H1 (cell line): ENCODE measurements around the gene PPBP. TPM values are rescaled to one million over a fixed set of nuclear protein-coding genes. Genes with fewer than 3 reads are reported as not detected.

ENCODE experiments used
- CTCF ChIA-PET: fragments of 300-600 bp; sonication (Branson Sonifier 250); formaldehyde crosslinking; loops from one replicate; lab custom pipeline; 2021; ENCODE audit not compliant: partially characterized antibody; lab: Charles Lee
- POLR2A ChIA-PET: fragments of 300-600 bp; sonication (Branson Sonifier 250); formaldehyde crosslinking; loops from one replicate; lab custom pipeline; 2021; ENCODE audit warnings: inconsistent platforms; ENCODE audit not compliant: partially characterized antibody; lab: Charles Lee
- DNase-seq, 2 experiments: peaks; one replicate each; pipeline versions ENCODE4 v3.0.0 to v3.0.0-alpha.2; 2010 to 2022; ENCODE audit warnings: low spot score in 2 of 2, low read depth in 1 of 2, mixed read lengths in 1 of 2
- FAIRE-seq: peaks from 2 replicates; lab custom pipeline; 2011; peaks lifted over from hg19 to GRCh38; lab: Jason Lieb, UNC
- H2AFZ ChIP-seq: 2 replicates; pipeline ENCODE4 v1.8.1; 2012; ENCODE audit warnings: low read length, inconsistent platforms
- H2AK5ac ChIP-seq: 2 replicates; pipeline ENCODE4 v1.6.1; 2013; ENCODE audit warnings: low read depth, low read length
- H2BK120ac ChIP-seq: replicated peaks from 2 replicates; pipeline ENCODE3; 2013; ENCODE audit warnings: low read depth, low read length, inconsistent platforms
- H2BK12ac ChIP-seq: 2 replicates; pipeline ENCODE4 v1.6.1; 2013; ENCODE audit warnings: low read depth, low read length
- H2BK15ac ChIP-seq: 2 replicates; pipeline ENCODE4 v1.6.1; 2013; ENCODE audit warnings: low read length
- H2BK20ac ChIP-seq: 2 replicates; pipeline ENCODE4 v1.6.1; 2013; ENCODE audit warnings: low read length
- H2BK5ac ChIP-seq: 2 replicates; pipeline ENCODE4 v1.6.1; 2013; ENCODE audit warnings: low read depth, low read length
- H3K14ac ChIP-seq: 2 replicates; pipeline ENCODE4 v1.6.1; 2013; ENCODE audit warnings: inconsistent platforms; ENCODE audit not compliant: insufficient read length
- H3K18ac ChIP-seq: 2 replicates; pipeline ENCODE4 v1.6.1; 2013; ENCODE audit warnings: low read length; ENCODE audit errors: extremely low read depth
- H3K23ac ChIP-seq: 2 replicates; pipeline ENCODE4 v1.6.1; 2013; ENCODE audit warnings: inconsistent platforms; ENCODE audit not compliant: insufficient read length
- H3K23me2 ChIP-seq: 2 replicates; pipeline ENCODE4 v1.6.1; 2013; ENCODE audit warnings: low read depth, low read length
- H3K27ac ChIP-seq: 2 replicates; pipeline ENCODE4 v1.6.1; 2011; ENCODE audit warnings: low read depth, low read length, inconsistent platforms
- H3K27me3 ChIP-seq, 4 experiments: replicated peaks in 1 of 4; 1 replicate in 1 of 4; 2 replicates in 3 of 4; pipeline versions ENCODE4 v1.6.1 to v1.8.1; 2011 to 2013; ENCODE audit warnings: low read length in 3 of 4, mild to moderate bottlenecking in 3 of 4, inconsistent platforms in 2 of 4, mixed read lengths in 2 of 4, moderate library complexity in 1 of 4; ENCODE audit not compliant: control insufficient read depth in 3 of 4, insufficient read depth in 3 of 4; ENCODE audit errors: extremely low read depth in 1 of 4
- H3K36me3 ChIP-seq, 4 experiments: 2 replicates each; pipeline versions ENCODE4 v1.6.1 to v1.8.1; 2011 to 2013; ENCODE audit warnings: mild to moderate bottlenecking in 4 of 4, low read length in 3 of 4, moderate library complexity in 2 of 4, control low read depth in 1 of 4, inconsistent platforms in 1 of 4; ENCODE audit not compliant: insufficient read depth in 4 of 4, control insufficient read depth in 2 of 4
- H3K4ac ChIP-seq: replicated peaks from 2 replicates; pipeline ENCODE3; 2013; ENCODE audit warnings: low read length, low read depth, mixed read lengths, inconsistent platforms; ENCODE audit not compliant: insufficient read length
- H3K4me1 ChIP-seq, 4 experiments: replicated peaks in 1 of 4; 1 replicate in 1 of 4; 2 replicates in 3 of 4; pipeline versions ENCODE4 v1.6.1 to v1.8.1; 2011 to 2013; ENCODE audit warnings: low read length in 3 of 4, inconsistent platforms in 2 of 4, mixed read lengths in 1 of 4; ENCODE audit not compliant: insufficient read depth in 4 of 4, control insufficient read depth in 3 of 4
- H3K4me2 ChIP-seq, 2 experiments: 2 replicates each; pipeline versions ENCODE4 v1.6.1 to v1.8.1; 2011 to 2013; ENCODE audit warnings: low read depth in 2 of 2, low read length in 2 of 2, control low read depth in 1 of 2, inconsistent platforms in 1 of 2, mild to moderate bottlenecking in 1 of 2; ENCODE audit not compliant: insufficient read depth in 1 of 2
- H3K4me3 ChIP-seq, 4 experiments: fragments of 200-600, 300-600 bp in 1 of 4; sonication (generic), shearing (Covaris generic), sonication (Bioruptor Twin) in 1 of 4; 2 replicates each; pipeline versions ENCODE4 v1.5.1 to v1.8.1; 2011 to 2016; ENCODE audit warnings: low read length in 4 of 4, low read depth in 3 of 4, control low read depth in 2 of 4, inconsistent platforms in 2 of 4, mild to moderate bottlenecking in 2 of 4, mixed read lengths in 1 of 4, moderate library complexity in 1 of 4; ENCODE audit not compliant: insufficient read depth in 2 of 4; ENCODE audit errors: extremely low read depth in 1 of 4
- H3K56ac ChIP-seq: replicated peaks from 2 replicates; pipeline ENCODE3; 2013; ENCODE audit warnings: low read depth, mild to moderate bottlenecking, mixed read lengths, low read length, inconsistent platforms; ENCODE audit not compliant: insufficient read length
- H3K79me1 ChIP-seq: 2 replicates; pipeline ENCODE4 v1.6.1; 2013; ENCODE audit warnings: low read depth, low read length, control low read depth
- H3K79me2 ChIP-seq, 2 experiments: 2 replicates each; pipeline versions ENCODE4 v1.6.1 to v1.8.1; 2012 to 2013; ENCODE audit warnings: low read length in 2 of 2, mild to moderate bottlenecking in 2 of 2, inconsistent platforms in 1 of 2; ENCODE audit not compliant: insufficient read depth in 2 of 2, control insufficient read depth in 1 of 2
- H3K9ac ChIP-seq, 4 experiments: replicated peaks in 1 of 4; 1 replicate in 1 of 4; 2 replicates in 3 of 4; pipeline versions ENCODE4 v1.6.1 to v1.8.1; 2011 to 2013; ENCODE audit warnings: low read depth in 3 of 4, low read length in 3 of 4, control low read depth in 2 of 4, mild to moderate bottlenecking in 2 of 4, moderate library complexity in 2 of 4, inconsistent platforms in 1 of 4; ENCODE audit errors: extremely low read depth in 1 of 4
- H3K9me3 ChIP-seq, 2 experiments: 2 replicates each; pipeline versions ENCODE4 v1.6.1 to v1.8.1; 2012 to 2013; ENCODE audit warnings: mild to moderate bottlenecking in 2 of 2, moderate library complexity in 2 of 2, control low read depth in 1 of 2, inconsistent platforms in 1 of 2, low read depth in 1 of 2, low read length in 1 of 2, mixed read lengths in 1 of 2; ENCODE audit not compliant: insufficient read depth in 2 of 2
- H4K20me1 ChIP-seq, 2 experiments: replicated peaks in 1 of 2; 2 replicates each; pipeline versions ENCODE3 to v1.8.1; 2011 to 2013; ENCODE audit warnings: inconsistent platforms in 2 of 2, low read length in 2 of 2, mild to moderate bottlenecking in 1 of 2; ENCODE audit not compliant: insufficient read depth in 2 of 2, control insufficient read depth in 1 of 2
- H4K5ac ChIP-seq: 2 replicates; pipeline ENCODE4 v1.6.1; 2013; ENCODE audit warnings: low read length, low read depth, mixed read lengths, inconsistent platforms; ENCODE audit not compliant: insufficient read length
- H4K8ac ChIP-seq: 2 replicates; pipeline ENCODE4 v1.8.0; 2013; ENCODE audit warnings: mild to moderate bottlenecking, moderate library complexity, low read length, inconsistent platforms; ENCODE audit not compliant: insufficient read depth; ENCODE audit errors: extremely low read depth
- H4K91ac ChIP-seq: replicated peaks from 2 replicates; pipeline ENCODE3; 2013; ENCODE audit warnings: low read length, mixed read lengths, inconsistent platforms; ENCODE audit not compliant: insufficient read length
- ATF2 ChIP-seq: IDR thresholded peaks from 2 replicates; pipeline ENCODE4 v1.6.1; 2012; ENCODE audit warnings: low read length, inconsistent platforms
- BCL11A ChIP-seq, 2 experiments: IDR thresholded peaks; one replicate each; pipeline ENCODE4 v1.6.1; 2011; ENCODE audit warnings: low read depth in 2 of 2, low read length in 2 of 2, mild to moderate bottlenecking in 2 of 2
- CBX5 ChIP-seq: fragments of 300-800, 300-1000 bp; sonication (generic); IDR thresholded peaks from 2 replicates; pipeline ENCODE4 v1.7.1; 2016; ENCODE audit warnings: antibody characterized with exemption, low read length, low read depth
- CEBPB ChIP-seq: IDR thresholded peaks from 2 replicates; pipeline ENCODE4 v1.6.1; 2012; ENCODE audit warnings: low read depth, low read length
- EZH2 ChIP-seq: fragments of 200-600 bp; sonication (generic); IDR thresholded peaks from 2 replicates; pipeline ENCODE4 v1.7.1; 2012; ENCODE audit warnings: low read depth, mild to moderate bottlenecking, moderate library complexity, low read length, inconsistent platforms; ENCODE audit not compliant: severe bottlenecking
- FOSL1 ChIP-seq: IDR thresholded peaks from 2 replicates; pipeline ENCODE4 v1.6.1; 2011; ENCODE audit warnings: mild to moderate bottlenecking, low read depth, low read length, moderate library complexity; ENCODE audit not compliant: insufficient read depth
- KDM4A ChIP-seq: IDR thresholded peaks from one replicate; pipeline ENCODE4 v1.7.1; 2012; ENCODE audit warnings: low read depth, mild to moderate bottlenecking, moderate library complexity, low read length, inconsistent platforms; ENCODE audit not compliant: severe bottlenecking
- NRF1 ChIP-seq: IDR thresholded peaks from 2 replicates; pipeline ENCODE4 v1.6.1; 2011; ENCODE audit warnings: mild to moderate bottlenecking, low read depth, low read length, improper control_type of control experiment
- SIX5 ChIP-seq: IDR thresholded peaks from 2 replicates; pipeline ENCODE4 v1.6.1; 2011; ENCODE audit warnings: mild to moderate bottlenecking, low read depth, low read length
- TAF7 ChIP-seq: optimal IDR thresholded peaks from 2 replicates; pipeline ENCODE3; 2011; ENCODE audit warnings: low read depth, mild to moderate bottlenecking, inconsistent platforms, low read length, moderate library complexity, borderline replicate concordance
- TCF12 ChIP-seq: IDR thresholded peaks from 2 replicates; pipeline ENCODE4 v1.6.1; 2011; ENCODE audit warnings: low read depth, mild to moderate bottlenecking, low read length
- WGBS, 2 experiments: shearing (Covaris generic) in 1 of 2; methylation state at CpG; one replicate each; pipeline versions ENCODE4 v1.1.6 to v1.1.7; 2013 to 2015; ENCODE audit warnings: low lambda C conversion rate in 2 of 2, mixed read lengths in 2 of 2, inconsistent platforms in 1 of 2, low coverage in 1 of 2, missing lambda C conversion rate in 1 of 2; ENCODE audit not compliant: insufficient replicate concordance in 2 of 2, insufficient coverage in 1 of 2, insufficient read length in 1 of 2; ENCODE audit errors: extremely low coverage in 1 of 2, missing lambda C conversion rate in 1 of 2; 5-methylcytosine and 5-hydroxymethylcytosine counted together
- polyA plus RNA-seq, 7 experiments: library from polyadenylated mRNA; depleted of rRNA in 3 of 7; stranded (reverse) in 5 of 7; unstranded in 2 of 7; fragments of >200 nt in 5 of 7; fragments of 200-250 nt in 2 of 7; gene quantifications; 1 replicate in 5 of 7; 2 replicates in 1 of 7; 4 replicates in 1 of 7; pipeline versions ENCODE4 v1.2.1 to v1.2.3, GENCODE V29; 2011 to 2013; ENCODE audit warnings: missing spikeins in 2 of 7, mixed read lengths in 2 of 7
- total RNA-seq: library from RNA; stranded (reverse); fragmentation: NEBNext Ultra II Directional; extraction: Animal tissue kit (Norgen Biotek cat#: 25700); gene quantifications from 2 replicates; pipeline ENCODE4 v1.2.1, GENCODE V29; 2021

PPBP gene
- total and polyA plus RNA-seq, 2 of the 8 experiments (the other 6 are each of a cell fraction or from before 2014, with no cell fraction given), result 0.18 to 0.43 TPM

GRCh38 chr4:73947239-73947985 is 40.6 kb downstream of the PPBP start:
- ChIA-PET CTCF (interaction anchor here (0.6 to 2.4 kb wide), 5 partner anchors 9 to 250 kb away, joined by 3 to 9 read pairs (median 3); no protein-coding TSS in a partner anchor), POLR2A (interaction anchor here (0.7 kb wide), 1 partner anchor 77 kb away, joined by 3 read pairs; no protein-coding TSS in a partner anchor)
- H3K9me3 ChIP-seq, result no peaks in the 10 kb centered on the region
- H3K18ac ChIP-seq, result no peak overlapping the region
- H3K23ac ChIP-seq, result no peak overlapping the region
- H3K36me3 ChIP-seq, result no peaks in the 10 kb centered on the region
- H3K14ac ChIP-seq, result no peak overlapping the region
- no peak overlapping the region for H2BK5ac ChIP-seq
- WGBS, 2 experiments, result 87% methylated on average over 3 of the region's 3 CpGs; no CpG with 5 or more reads in 1 of the 2 experiments
- peaks cover 31 to 56% (median 44%) of the 10 kb centered on the region in 4 experiments for H3K27me3 ChIP-seq
- H2AK5ac ChIP-seq, result no peak overlapping the region
- peaks cover 2% of the 10 kb centered on the region; the same call in 1 of the 2 replicates for H3K23me2 ChIP-seq
- H3K79me1 ChIP-seq, result no peaks in the 10 kb centered on the region
- H2BK12ac ChIP-seq, result no peak overlapping the region
- peaks cover 0 to 1% of the 10 kb centered on the region in 2 experiments for H4K20me1 ChIP-seq
- H2BK20ac ChIP-seq, result no peak overlapping the region
- H3K4me1 ChIP-seq, result peaks cover 2 to 10% (median 5%) of the 10 kb centered on the region in 4 experiments
- H3K4ac ChIP-seq, result no peak overlapping the region
- no peak for FAIRE-seq
- no peak overlapping the region; a peak in 1 of 7 replicates for H3K9ac ChIP-seq
- H4K8ac ChIP-seq, result no peak overlapping the region
- no peak overlapping the region for H2BK15ac ChIP-seq
- H2AFZ ChIP-seq, result no peak overlapping the region
- no peak overlapping the region for H3K4me2 ChIP-seq
- H4K5ac ChIP-seq, result no peak overlapping the region
- no peak for DNase-seq
- H4K91ac ChIP-seq, result no peak overlapping the region
- H3K4me3 ChIP-seq, result no peak overlapping the region
- no peak overlapping the region for H3K56ac ChIP-seq
- no peaks in the 10 kb centered on the region for H3K79me2 ChIP-seq
- no peak overlapping the region for H3K27ac ChIP-seq
- no peak overlapping the region for H2BK120ac ChIP-seq
- TF ChIP-seq CBX5, result no peak
- no peak for TF ChIP-seq FOSL1
- no peak for TF ChIP-seq NRF1
- TF ChIP-seq KDM4A, result no peak
- no peak for TF ChIP-seq ATF2
- TF ChIP-seq TAF7, result no peak
- no peak for TF ChIP-seq BCL11A (IDR thresholded peaks at IDR 0.05; ENCODE audit: low read depth in 2 of 2, low read length in 2 of 2)
- no peak for TF ChIP-seq TCF12
- no peak for TF ChIP-seq CEBPB
- TF ChIP-seq EZH2, result no peak
- TF ChIP-seq SIX5, result no peak
